GM12891 (cell line): ENCODE results near the gene CSNK2A1.

Source experiments
- POLR2A ChIP-seq: IDR thresholded peaks from 2 replicates; pipeline ENCODE4 v1.6.1; 2011; ENCODE audit warnings: low read depth, low read length, control low read depth
- POLR2AphosphoS5 ChIP-seq: IDR thresholded peaks from 2 replicates; pipeline ENCODE4 v1.6.1; 2011; ENCODE audit warnings: low read depth, low read length, control low read depth

DNA sequence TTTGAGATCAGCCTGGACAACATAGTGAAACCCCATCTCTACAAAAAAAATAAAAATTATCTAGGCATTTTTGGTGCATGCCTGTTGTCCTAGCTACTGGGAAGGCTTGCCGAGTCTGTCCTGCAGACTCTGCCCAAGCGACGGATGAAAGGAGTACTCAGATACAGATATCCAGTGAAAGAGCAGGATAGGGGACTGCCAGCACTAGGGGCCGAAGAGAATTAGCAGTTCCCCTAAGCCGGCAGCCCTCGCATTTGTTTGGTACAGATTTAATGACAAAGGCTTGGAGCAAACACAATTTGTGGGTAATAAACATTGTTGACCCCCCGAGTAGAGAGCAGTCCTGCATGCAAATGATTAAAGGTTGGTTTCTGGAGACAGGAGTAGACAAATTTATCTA, 75.8 kb downstream of the CSNK2A1 start:
- no peak for TF ChIP-seq POLR2A
- TF ChIP-seq POLR2AphosphoS5: no peak
